ENCODE data around the gene RABGAP1L. TPM values are rescaled to one million over a fixed set of nuclear protein-coding genes. Genes with fewer than 3 reads are reported as not detected.
"Not testable (repeated sequence)": the region's sequence is repeated elsewhere in the genome, so short reads cannot be mapped to it uniquely, and the experiment has no call there.

The RABGAP1L gene
- total RNA-seq, 1 donor from 2014 or later, result 80.6 TPM

GRCh38 chr1:174556392-174556791 lies 397.1 kb downstream of the RABGAP1L start:
- H3K36me3 ChIP-seq, result no peaks in the 10 kb centered on the region
- intact Hi-C loops (cut with DNase I), result no loop called here
- H3K4me1 ChIP-seq, result no peaks in the 10 kb centered on the region
- no peak for TF ChIP-seq CTCF (IDR thresholded peaks at IDR 0.05)
- no peaks in the 10 kb centered on the region for H3K9me3 ChIP-seq
- no peak overlapping the region for H3K4me3 ChIP-seq
- no peaks in the 10 kb centered on the region for H3K27me3 ChIP-seq
- no peak overlapping the region for H3K27ac ChIP-seq
- DNase-seq, result no peak
- ATAC-seq, result no peak

- no peaks in the 10 kb centered on the region for H3K4me1 ChIP-seq
- intact Hi-C loops (cut with DNase I), result no loop called here
- ATAC-seq (no peak), DNase-seq (no peak)
- H3K36me3 ChIP-seq, result no peaks in the 10 kb centered on the region
- H3K27me3 ChIP-seq, result no peaks in the 10 kb centered on the region
- no peak overlapping the region for H3K4me3 ChIP-seq
- no peak overlapping the region for H3K27ac ChIP-seq
- H3K9me3 ChIP-seq, result no peaks in the 10 kb centered on the region
- TF ChIP-seq CTCF (IDR thresholded peaks at IDR 0.05), result no peak
Measured at GRCh38 chr1:174568551-174568950, 409.2 kb downstream of the RABGAP1L start.

GRCh38 chr1:174569240-174569639 lies 409.9 kb downstream of the RABGAP1L start:
- no peak for TF ChIP-seq CTCF (IDR thresholded peaks at IDR 0.05)
- DNase-seq, result no peak
- Histone ChIP-seq H3K36me3 (no peaks in the 10 kb centered on the region), H3K9me3 (no peaks in the 10 kb centered on the region), H3K27ac (no peak overlapping the region), H3K4me3 (no peak overlapping the region), H3K27me3 (no peaks in the 10 kb centered on the region), H3K4me1 (no peaks in the 10 kb centered on the region)
- peak; percentile 35 for ATAC-seq
- intact Hi-C loops (cut with DNase I), result no loop called here

- TF ChIP-seq CTCF (IDR thresholded peaks at IDR 0.05), result no peak
- Histone ChIP-seq H3K27ac (no peak overlapping the region), H3K4me3 (no peak overlapping the region), H3K4me1 (no peaks in the 10 kb centered on the region), H3K9me3 (peaks cover 14% of the 10 kb centered on the region), H3K36me3 (no peaks in the 10 kb centered on the region), H3K27me3 (no peaks in the 10 kb centered on the region)
- no peak for DNase-seq
- intact Hi-C loops (cut with DNase I), result no loop called here
- ATAC-seq, result no peak
Measured at GRCh38 chr1:174572771-174573170, 413.5 kb downstream of the RABGAP1L start.

- ATAC-seq; H3K4me1 ChIP-seq; H3K4me3 ChIP-seq; H3K36me3 ChIP-seq; H3K27ac ChIP-seq; DNase-seq; intact Hi-C loops (cut with DNase I); H3K27me3 ChIP-seq: not testable (repeated sequence)
- peaks cover 14% of the 10 kb centered on the region for H3K9me3 ChIP-seq
Measured at GRCh38 chr1:174576120-174576519, 416.8 kb downstream of the RABGAP1L start.

- H3K36me3 ChIP-seq, result no peaks in the 10 kb centered on the region
- no peak overlapping the region for H3K27ac ChIP-seq
- H3K4me1 ChIP-seq, result no peaks in the 10 kb centered on the region
- ATAC-seq, result no peak
- intact Hi-C loops (cut with DNase I), result no loop called here
- H3K9me3 ChIP-seq, result peaks cover 14% of the 10 kb centered on the region
- H3K27me3 ChIP-seq, result no peaks in the 10 kb centered on the region
- no peak for TF ChIP-seq CTCF (IDR thresholded peaks at IDR 0.05)
- no peak for DNase-seq
- no peak overlapping the region for H3K4me3 ChIP-seq
Measured at GRCh38 chr1:174577681-174578080, 418.4 kb downstream of the RABGAP1L start.
